Neural progenitor cell (in vitro differentiated cells): Measurements from ENCODE around the gene CPNE1. TPM values are rescaled to one million over a fixed set of nuclear protein-coding genes. Genes with fewer than 3 reads are reported as not detected.

ENCODE experiments used
- DNase-seq: peaks from one replicate; pipeline ENCODE4 v3.0.0-alpha.2; 2016; ENCODE audit warnings: low spot score
- H2AFZ ChIP-seq: fragments of 200-600 bp; sonication (generic); replicated peaks from 2 replicates; pipeline ENCODE4 v1.6.1; 2016; ENCODE audit warnings: antibody characterized with exemption
- H3F3A ChIP-seq: fragments of 200-600 bp; sonication (generic); 2 replicates; pipeline ENCODE4 v1.6.1; 2016; ENCODE audit warnings: antibody characterized with exemption, low read depth
- H3K27ac ChIP-seq: fragments of 200-600 bp; sonication (generic); 2 replicates; pipeline ENCODE4 v1.5.1; 2016; ENCODE audit warnings: mild to moderate bottlenecking
- H3K27me3 ChIP-seq: fragments of 200-600 bp; sonication (generic); 2 replicates; pipeline ENCODE4 v1.6.1; 2016; ENCODE audit warnings: mild to moderate bottlenecking, moderate library complexity
- H3K36me3 ChIP-seq: fragments of 200-600 bp; sonication (generic); 2 replicates; pipeline ENCODE4 v1.5.1; 2016
- H3K4me1 ChIP-seq: fragments of 200-600 bp; sonication (generic); 2 replicates; pipeline ENCODE4 v1.6.1; 2016; ENCODE audit warnings: mixed run types
- H3K4me2 ChIP-seq: fragments of 200-600 bp; sonication (generic); 2 replicates; pipeline ENCODE4 v1.6.1; 2016
- H3K4me3 ChIP-seq: fragments of 200-600 bp; sonication (generic); 2 replicates; pipeline ENCODE4 v1.5.1; 2016
- H3K79me2 ChIP-seq: fragments of 200-600 bp; sonication (generic); 2 replicates; pipeline ENCODE4 v1.6.1; 2016; ENCODE audit warnings: low read depth
- H3K9ac ChIP-seq: fragments of 200-600 bp; sonication (generic); 2 replicates; pipeline ENCODE4 v1.6.1; 2016
- H3K9me3 ChIP-seq: fragments of 200-600 bp; sonication (generic); 2 replicates; pipeline ENCODE4 v1.5.1; 2016; ENCODE audit warnings: low read depth
- H4K20me1 ChIP-seq: fragments of 200-600 bp; sonication (generic); 2 replicates; pipeline ENCODE4 v1.6.1; 2016; ENCODE audit warnings: low read depth
- H3K27ac Mint-ChIP-seq: 3 replicates; pipeline ENCODE4 v1.8.0; 2021; ENCODE audit warnings: mixed read lengths
- H3K27me3 Mint-ChIP-seq: 2 replicates; pipeline ENCODE4 v1.8.0; 2022; ENCODE audit warnings: low read depth, mild to moderate bottlenecking, inconsistent platforms, moderate library complexity, mixed read lengths; ENCODE audit not compliant: insufficient read depth
- H3K36me3 Mint-ChIP-seq: 3 replicates; pipeline ENCODE4 v1.8.0; 2021; ENCODE audit warnings: mixed read lengths
- H3K4me1 Mint-ChIP-seq: 3 replicates; pipeline ENCODE4 v1.8.0; 2021; ENCODE audit warnings: mixed read lengths
- H3K4me3 Mint-ChIP-seq: 3 replicates; pipeline ENCODE4 v1.8.0; 2021; ENCODE audit warnings: mild to moderate bottlenecking, moderate library complexity, mixed read lengths
- H3K9me3 Mint-ChIP-seq: 3 replicates; pipeline ENCODE4 v1.8.0; 2020; ENCODE audit warnings: mixed read lengths
- CTCF ChIP-seq: fragments of 200-600 bp; sonication (generic); IDR thresholded peaks from 2 replicates; pipeline ENCODE4 v1.5.1; 2017; ENCODE audit warnings: antibody characterized with exemption, mild to moderate bottlenecking
- EZH2 ChIP-seq: fragments of 200-600 bp; sonication (generic); IDR thresholded peaks from 2 replicates; pipeline ENCODE4 v1.6.1; 2017; ENCODE audit warnings: antibody characterized with exemption, mild to moderate bottlenecking, moderate library complexity
- EZH2phosphoT487 ChIP-seq: fragments of 200-600 bp; sonication (generic); IDR thresholded peaks from 2 replicates; pipeline ENCODE4 v1.6.1; 2017; ENCODE audit warnings: antibody characterized with exemption
- total RNA-seq: library from RNA; depleted of rRNA; stranded (reverse); fragments of >200 nt; gene quantifications from 2 replicates; pipeline ENCODE4 v1.2.3, GENCODE V29; 2015; ENCODE audit warnings: low replicate concordance

Gene CPNE1
- total RNA-seq, 1 donor from 2014 or later = 140 TPM

GRCh38 chr20:35636095-35636494 is 28.6 kb downstream of the CPNE1 start:
- peaks cover 83% of the 10 kb centered on the region for H4K20me1 ChIP-seq

GRCh38 chr20:35635652-35636051 is 29.0 kb downstream of the CPNE1 start:
- Histone ChIP-seq H3K27ac (no peak overlapping the region), H3K9ac (no peak overlapping the region), H3K4me1 (no peaks in the 10 kb centered on the region), H3K27me3 (no peaks in the 10 kb centered on the region), H3K4me3 (no peak overlapping the region), H4K20me1 (peaks cover 79% of the 10 kb centered on the region), H3K36me3 (no peaks in the 10 kb centered on the region), H3K79me2 (peaks cover 81% of the 10 kb centered on the region), H3K4me2 (no peak overlapping the region), H3F3A (peaks cover 6% of the 10 kb centered on the region), H3K9me3 (no peaks in the 10 kb centered on the region), H2AFZ (no peak overlapping the region)
- Mint-ChIP-seq H3K27me3 (no peaks in the 10 kb centered on the region), H3K9me3 (no peaks in the 10 kb centered on the region), H3K27ac (no peak overlapping the region), H3K4me3 (no peak overlapping the region), H3K4me1 (peaks cover 4% of the 10 kb centered on the region), H3K36me3 (peaks cover 12% of the 10 kb centered on the region)
- no peak for DNase-seq
- TF ChIP-seq EZH2 (no peak), CTCF (no peak), EZH2phosphoT487 (no peak)

More at GRCh38 chr20:35636095-35636494, 28.6 kb downstream of the CPNE1 start:
- DNase-seq = no peak
- no peak overlapping the region for H3K4me3 Mint-ChIP-seq
- H3K4me2 ChIP-seq = no peak overlapping the region
- no peaks in the 10 kb centered on the region for H3K36me3 ChIP-seq
- H3K27me3 ChIP-seq = no peaks in the 10 kb centered on the region
- no peak overlapping the region for H3K27ac ChIP-seq
- peaks cover 6% of the 10 kb centered on the region for H3F3A ChIP-seq
- H3K4me1 Mint-ChIP-seq = peaks cover 8% of the 10 kb centered on the region
- no peaks in the 10 kb centered on the region for H3K9me3 ChIP-seq
- TF ChIP-seq EZH2phosphoT487 = no peak
- TF ChIP-seq EZH2 = no peak
- TF ChIP-seq CTCF = no peak
- H2AFZ ChIP-seq = no peak overlapping the region
- H3K4me3 ChIP-seq = no peak overlapping the region
- peaks cover 85% of the 10 kb centered on the region for H3K79me2 ChIP-seq
- no peak overlapping the region for H3K27ac Mint-ChIP-seq
- no peak overlapping the region for H3K9ac ChIP-seq
- H3K9me3 Mint-ChIP-seq = no peaks in the 10 kb centered on the region
- peaks cover 11% of the 10 kb centered on the region for H3K36me3 Mint-ChIP-seq
- no peaks in the 10 kb centered on the region for H3K27me3 Mint-ChIP-seq
- no peaks in the 10 kb centered on the region for H3K4me1 ChIP-seq

- TF ChIP-seq EZH2 = no peak
- TF ChIP-seq EZH2phosphoT487 = no peak
- no peak for TF ChIP-seq CTCF
- H3K27ac Mint-ChIP-seq = no peak overlapping the region
These were observed 32.1 kb downstream of the CPNE1 start for GRCh38 chr20:35632539-35633115.

More at GRCh38 chr20:35632539-35633115, 32.1 kb downstream of the CPNE1 start:
- H3K9me3 Mint-ChIP-seq = no peaks in the 10 kb centered on the region
- DNase-seq = no peak
- no peak overlapping the region for H3K27ac ChIP-seq
- H3K4me3 ChIP-seq = no peak overlapping the region
- H3K9ac ChIP-seq = no peak overlapping the region
- H3K4me2 ChIP-seq = no peak overlapping the region
- peaks cover 53% of the 10 kb centered on the region for H4K20me1 ChIP-seq
- peaks cover 27% of the 10 kb centered on the region for H3K36me3 Mint-ChIP-seq
- no peaks in the 10 kb centered on the region for H3K27me3 Mint-ChIP-seq
- peaks cover 5% of the 10 kb centered on the region for H3F3A ChIP-seq
- H3K27me3 ChIP-seq = no peaks in the 10 kb centered on the region
- no peaks in the 10 kb centered on the region for H3K9me3 ChIP-seq
- no peak overlapping the region for H3K4me3 Mint-ChIP-seq
- H3K4me1 Mint-ChIP-seq = peaks cover 2% of the 10 kb centered on the region
- H3K79me2 ChIP-seq = peaks cover 51% of the 10 kb centered on the region
- peaks cover 15% of the 10 kb centered on the region for H3K36me3 ChIP-seq
- no peak overlapping the region for H2AFZ ChIP-seq
- H3K4me1 ChIP-seq = no peaks in the 10 kb centered on the region
